ENCODE results near the gene CSPG5.

Gene CSPG5

DNA sequence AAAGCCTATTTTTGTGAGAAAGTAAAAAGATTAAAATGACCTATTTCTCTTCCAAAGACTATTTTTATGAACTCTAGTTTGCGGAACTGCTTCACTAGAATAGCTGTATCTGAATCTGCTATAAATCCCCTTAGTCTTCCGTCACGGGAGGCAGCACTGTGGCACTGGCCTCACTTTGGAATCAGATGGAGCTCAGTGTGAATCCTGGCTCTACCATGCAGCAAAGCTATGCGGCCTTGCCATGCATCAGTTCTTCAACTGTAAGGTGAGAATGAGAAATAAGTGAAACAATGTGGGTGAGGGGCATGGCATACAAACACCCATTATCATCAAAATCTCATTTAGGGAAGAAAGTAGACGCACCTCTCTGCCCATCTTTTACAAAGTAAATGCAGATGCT is 27.5 kb upstream of the CSPG5 start:
- Mint-ChIP-seq H3K4me1 (peaks cover 6% of the 10 kb centered on the region), H3K27me3 (ENCODE audit: low read depth) (no peaks in the 10 kb centered on the region), H3K9me3 (no peaks in the 10 kb centered on the region), H3K27ac (no peak overlapping the region), H3K4me3 (no peak overlapping the region), H3K36me3 (ENCODE audit: low read depth) (peaks cover 75% of the 10 kb centered on the region)
- TF ChIP-seq, protein P1, sequence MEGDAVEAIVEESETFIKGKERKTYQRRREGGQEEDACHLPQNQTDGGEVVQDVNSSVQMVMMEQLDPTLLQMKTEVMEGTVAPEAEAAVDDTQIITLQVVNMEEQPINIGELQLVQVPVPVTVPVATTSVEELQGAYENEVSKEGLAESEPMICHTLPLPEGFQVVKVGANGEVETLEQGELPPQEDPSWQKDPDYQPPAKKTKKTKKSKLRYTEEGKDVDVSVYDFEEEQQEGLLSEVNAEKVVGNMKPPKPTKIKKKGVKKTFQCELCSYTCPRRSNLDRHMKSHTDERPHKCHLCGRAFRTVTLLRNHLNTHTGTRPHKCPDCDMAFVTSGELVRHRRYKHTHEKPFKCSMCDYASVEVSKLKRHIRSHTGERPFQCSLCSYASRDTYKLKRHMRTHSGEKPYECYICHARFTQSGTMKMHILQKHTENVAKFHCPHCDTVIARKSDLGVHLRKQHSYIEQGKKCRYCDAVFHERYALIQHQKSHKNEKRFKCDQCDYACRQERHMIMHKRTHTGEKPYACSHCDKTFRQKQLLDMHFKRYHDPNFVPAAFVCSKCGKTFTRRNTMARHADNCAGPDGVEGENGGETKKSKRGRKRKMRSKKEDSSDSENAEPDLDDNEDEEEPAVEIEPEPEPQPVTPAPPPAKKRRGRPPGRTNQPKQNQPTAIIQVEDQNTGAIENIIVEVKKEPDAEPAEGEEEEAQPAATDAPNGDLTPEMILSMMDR (IDR thresholded peaks at IDR 0.05; ENCODE audit: unreplicated experiment in 3 of 3), result no peak

DNA sequence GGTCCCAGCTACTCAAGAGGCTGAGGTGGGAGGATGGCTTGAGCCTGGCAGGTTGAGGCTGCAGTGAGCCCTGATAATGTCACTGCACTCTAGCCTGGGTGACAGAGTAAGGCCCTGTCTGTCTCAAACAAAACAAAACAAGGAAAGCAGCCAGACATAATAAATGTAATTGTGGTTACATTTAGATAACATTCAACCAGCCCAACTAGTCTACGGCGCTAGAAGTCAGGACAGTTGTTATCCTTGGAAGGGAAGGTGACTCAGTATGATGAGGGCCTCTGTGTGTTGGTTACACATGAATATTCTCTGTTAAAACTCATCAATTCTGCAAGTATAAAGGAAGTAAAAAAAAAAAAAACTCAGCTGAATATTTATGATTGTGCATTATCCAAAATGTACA is 27.0 kb upstream of the CSPG5 start:
- no peak overlapping the region for H3K27ac Mint-ChIP-seq

DNA sequence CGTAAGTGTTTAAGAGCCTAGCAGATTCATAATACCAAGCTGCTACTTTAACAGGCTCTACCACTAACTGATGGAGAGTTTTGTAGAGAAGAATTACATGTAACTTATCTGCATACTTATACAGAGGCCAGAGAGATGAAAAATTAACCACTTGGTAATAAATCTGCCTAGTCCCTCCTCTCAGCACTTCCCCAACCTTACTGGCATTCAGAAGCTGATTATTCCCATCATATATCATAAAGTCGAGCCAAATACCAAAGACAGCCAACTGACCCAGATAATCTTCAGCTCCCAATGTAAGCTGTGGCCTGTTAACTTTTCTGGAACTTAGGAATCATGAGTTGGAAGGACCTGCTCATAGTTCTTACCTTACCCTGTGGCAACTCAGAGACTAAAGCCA is 25.5 kb upstream of the CSPG5 start:
- peak overlapping the region in 2 of 3 experiments; percentile 21 to 35 for H3K27ac Mint-ChIP-seq
- no peaks in the 10 kb centered on the region for H3K9me3 Mint-ChIP-seq
- H3K4me3 Mint-ChIP-seq, result no peak overlapping the region
- peaks cover 67% of the 10 kb centered on the region for H3K36me3 Mint-ChIP-seq (ENCODE audit: low read depth)
- TF ChIP-seq, protein P1 (IDR thresholded peaks at IDR 0.05; ENCODE audit: unreplicated experiment in 3 of 3), result no peak
- no peaks in the 10 kb centered on the region for H3K27me3 Mint-ChIP-seq (ENCODE audit: low read depth)
- no peaks in the 10 kb centered on the region for H3K4me1 Mint-ChIP-seq

More for the DNA sequence above, 27.0 kb upstream of the CSPG5 start:
- Mint-ChIP-seq H3K36me3 (ENCODE audit: low read depth) (peaks cover 73% of the 10 kb centered on the region), H3K4me3 (no peak overlapping the region), H3K4me1 (peaks cover 4% of the 10 kb centered on the region), H3K9me3 (no peaks in the 10 kb centered on the region), H3K27me3 (ENCODE audit: low read depth) (no peaks in the 10 kb centered on the region)
- TF ChIP-seq, protein P1 (IDR thresholded peaks at IDR 0.05; ENCODE audit: unreplicated experiment in 3 of 3), result no peak

DNA sequence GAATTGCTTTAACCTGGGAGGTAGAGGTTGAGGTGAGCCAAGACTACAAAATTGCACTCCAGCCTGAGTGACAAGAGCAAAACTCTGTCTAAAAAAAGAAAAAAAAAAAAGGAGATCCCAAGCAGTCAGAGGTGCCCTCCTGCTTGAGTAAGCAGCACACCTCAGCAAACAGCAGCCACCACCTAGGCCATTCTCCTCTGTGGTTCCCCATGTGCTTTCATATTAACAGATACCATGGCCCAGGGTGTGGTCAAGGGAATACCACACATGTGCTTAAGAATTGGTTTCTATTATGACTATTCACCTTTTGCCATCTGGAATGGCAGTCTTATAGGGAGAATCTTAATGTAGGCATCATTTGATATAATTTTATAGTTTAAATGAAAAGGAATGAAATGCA is 24.7 kb upstream of the CSPG5 start:
- Mint-ChIP-seq H3K27me3 (ENCODE audit: low read depth) (no peaks in the 10 kb centered on the region), H3K36me3 (ENCODE audit: low read depth) (peaks cover 66% of the 10 kb centered on the region), H3K4me3 (no peak overlapping the region), H3K9me3 (no peaks in the 10 kb centered on the region), H3K4me1 (no peaks in the 10 kb centered on the region), H3K27ac (no peak overlapping the region)
- TF ChIP-seq, protein P1 (IDR thresholded peaks at IDR 0.05; ENCODE audit: unreplicated experiment in 3 of 3), result no peak

DNA sequence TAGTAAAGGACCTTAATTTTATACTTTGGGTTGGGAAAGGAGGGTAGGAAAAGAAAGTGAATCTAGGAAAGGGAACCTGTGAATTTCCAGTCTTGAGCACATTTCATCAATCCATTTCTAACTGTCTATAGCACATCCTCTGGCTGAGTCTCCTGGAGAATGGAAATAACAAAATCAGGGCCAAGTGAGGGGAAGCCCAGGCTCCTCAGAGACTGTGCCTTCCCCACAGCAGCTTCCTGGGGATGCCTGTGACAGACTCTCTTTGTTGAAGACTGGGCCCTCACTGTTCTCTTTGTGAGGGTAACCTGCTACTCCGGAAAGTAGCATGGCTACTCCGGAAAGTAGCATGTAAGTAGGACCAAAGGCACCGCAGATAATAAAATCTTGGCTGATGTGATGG is 22.6 kb upstream of the CSPG5 start:
- Mint-ChIP-seq H3K36me3 (ENCODE audit: low read depth) (peaks cover 68% of the 10 kb centered on the region), H3K27ac (no peak overlapping the region), H3K27me3 (ENCODE audit: low read depth) (no peaks in the 10 kb centered on the region), H3K9me3 (no peaks in the 10 kb centered on the region), H3K4me1 (no peaks in the 10 kb centered on the region), H3K4me3 (no peak overlapping the region)
- TF ChIP-seq, protein P1 (IDR thresholded peaks at IDR 0.05; ENCODE audit: unreplicated experiment in 3 of 3), result no peak

DNA sequence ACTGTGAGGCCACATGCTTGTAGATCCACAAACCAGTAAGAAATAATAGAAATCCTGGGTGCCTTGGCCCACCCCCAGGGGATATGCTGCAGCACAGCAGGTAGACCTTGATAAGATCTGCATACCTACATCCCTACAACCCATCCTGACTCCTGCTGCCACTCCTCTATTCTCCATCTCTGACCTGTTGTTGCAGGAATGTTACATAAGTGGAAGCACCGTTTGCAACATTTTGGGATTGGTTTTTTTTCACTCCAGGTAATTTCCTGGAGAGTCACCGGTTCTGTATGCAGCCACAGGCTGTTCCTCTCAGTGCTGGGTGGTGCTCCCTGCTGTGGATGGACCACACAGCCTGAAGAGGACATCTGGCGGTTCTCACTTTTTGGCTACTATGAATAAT is 16.1 kb upstream of the CSPG5 start:
- no peak overlapping the region for H3K4me3 Mint-ChIP-seq
- no peaks in the 10 kb centered on the region for H3K9me3 Mint-ChIP-seq
- H3K27ac Mint-ChIP-seq, result no peak overlapping the region
- TF ChIP-seq, protein P1 (IDR thresholded peaks at IDR 0.05; ENCODE audit: unreplicated experiment in 3 of 3), result no peak
- peaks cover 15% of the 10 kb centered on the region for H3K4me1 Mint-ChIP-seq
- H3K27me3 Mint-ChIP-seq (ENCODE audit: low read depth), result no peaks in the 10 kb centered on the region
- H3K36me3 Mint-ChIP-seq (ENCODE audit: low read depth), result peaks cover 75% of the 10 kb centered on the region

Data from nephron (organoid).